ENCODE data around the gene METTL21A.
"Not testable (repeated sequence)": the region's sequence is repeated elsewhere in the genome, so short reads cannot be mapped to it uniquely, and the experiment has no call there.

METTL21A gene

DNA sequence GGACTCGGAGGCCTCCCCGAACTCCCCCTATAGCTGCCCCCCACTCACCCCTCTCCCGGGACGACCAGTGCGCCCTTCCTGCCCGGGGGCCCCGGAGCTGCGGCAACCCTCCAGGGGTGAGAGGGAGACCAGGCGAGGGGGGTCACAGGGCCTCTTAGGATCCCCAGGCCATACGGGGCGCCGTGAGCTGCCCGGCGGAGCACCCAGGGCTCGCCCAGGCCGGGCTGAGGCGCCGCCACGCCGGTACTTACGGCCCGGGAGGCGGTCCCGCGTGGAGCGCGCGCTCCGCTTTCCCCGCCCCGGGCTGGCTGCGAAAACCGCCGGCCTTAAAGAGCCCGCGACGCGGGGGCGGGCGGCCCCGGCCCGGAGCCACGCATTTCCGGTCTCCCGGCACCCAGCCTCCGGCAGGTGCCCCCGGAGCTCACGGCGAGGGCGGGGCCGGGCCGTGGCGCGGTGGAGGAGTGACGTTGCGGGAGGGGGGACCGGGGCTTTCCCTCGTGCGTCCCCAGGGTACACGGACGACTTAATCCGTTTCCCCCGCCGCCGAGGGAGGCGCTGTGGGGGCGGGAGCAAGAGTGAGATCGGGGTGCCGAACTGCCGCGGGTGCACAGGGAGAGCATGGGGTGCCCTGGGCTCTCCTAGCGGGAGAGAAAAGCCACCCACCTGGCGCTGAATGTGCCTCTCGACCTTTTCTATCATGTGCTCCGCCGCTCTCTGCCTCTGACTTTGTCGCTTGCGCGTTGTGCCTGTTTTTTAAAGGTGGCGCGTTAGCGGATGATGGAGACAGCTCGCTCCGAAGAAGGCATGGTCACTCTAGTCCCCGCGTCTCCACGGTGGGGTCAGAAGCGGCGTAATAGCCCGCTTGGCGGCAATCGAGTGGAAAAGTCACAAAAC, at the start of gene METTL21A:
METTL21A (minus strand) TSS at position 381 of the 894 bp plus-strand sequence. CDS start 1,019 bp downstream, outside the sequence.
- DNase-seq = peak; percentile 91

DNA sequence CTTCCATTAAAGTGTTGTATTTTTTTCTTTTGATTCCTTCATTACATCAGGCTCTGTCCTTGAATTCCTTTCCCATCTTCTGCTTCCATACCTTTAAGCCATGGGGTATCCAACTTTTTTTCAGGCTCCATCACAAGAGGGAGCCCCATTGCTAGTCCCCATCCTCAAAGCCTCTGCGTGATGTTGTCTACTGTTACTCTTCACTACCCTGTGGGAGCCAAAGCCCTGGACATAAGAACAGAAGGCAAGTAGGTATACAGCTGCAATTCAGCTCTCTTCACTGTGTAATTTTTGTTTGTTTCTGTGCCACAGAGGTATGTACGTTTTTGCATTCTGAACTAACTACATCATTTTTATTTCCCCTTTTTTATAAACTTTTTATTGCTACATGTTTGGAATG, 49.6 kb upstream of the METTL21A start:
- no peak for DNase-seq

DNA sequence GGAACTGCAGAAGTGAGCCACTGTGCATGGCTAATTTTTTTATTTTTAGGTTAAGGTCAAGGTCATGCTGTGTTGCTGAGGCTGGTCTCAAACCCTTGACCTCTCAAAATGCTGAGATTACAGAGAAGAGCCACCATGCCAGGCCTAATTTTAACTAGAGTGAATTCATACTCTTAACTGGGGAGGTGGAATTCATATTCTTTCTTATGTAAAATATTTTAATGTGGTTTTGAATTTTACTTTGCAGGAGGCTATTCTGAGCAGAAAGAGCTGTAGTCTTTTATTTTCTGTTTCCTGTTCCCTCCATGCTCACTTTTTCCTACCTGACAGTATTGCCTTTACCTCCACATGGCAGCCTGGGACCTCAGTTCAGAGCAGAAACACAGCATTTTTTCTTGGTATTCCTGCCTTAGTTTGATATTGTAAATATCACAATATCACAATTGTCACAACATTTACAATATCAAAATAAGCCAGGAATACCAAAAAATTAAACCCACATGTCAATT, 49.1 kb upstream of the METTL21A start:
- no peak for DNase-seq

DNA sequence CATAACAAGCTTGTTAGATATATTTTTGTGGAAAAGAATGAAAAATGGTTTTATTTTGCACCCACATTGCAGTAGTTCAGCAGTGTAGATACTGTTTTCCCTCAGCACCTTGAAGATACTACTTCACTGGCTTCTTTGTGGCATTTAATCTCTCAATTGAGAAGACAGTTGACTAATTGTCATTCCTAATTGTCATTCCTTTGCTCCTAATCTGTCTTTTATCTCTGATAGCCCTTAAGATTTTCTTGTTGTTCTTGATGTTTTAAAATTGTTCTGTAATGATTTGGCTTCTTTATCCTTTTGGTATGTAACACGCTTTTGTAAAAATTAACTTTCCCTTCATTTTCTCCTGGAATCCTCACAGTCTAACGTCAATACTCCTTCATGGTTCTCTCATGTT, 48.2 kb upstream of the METTL21A start:
- no peak for DNase-seq

DNA sequence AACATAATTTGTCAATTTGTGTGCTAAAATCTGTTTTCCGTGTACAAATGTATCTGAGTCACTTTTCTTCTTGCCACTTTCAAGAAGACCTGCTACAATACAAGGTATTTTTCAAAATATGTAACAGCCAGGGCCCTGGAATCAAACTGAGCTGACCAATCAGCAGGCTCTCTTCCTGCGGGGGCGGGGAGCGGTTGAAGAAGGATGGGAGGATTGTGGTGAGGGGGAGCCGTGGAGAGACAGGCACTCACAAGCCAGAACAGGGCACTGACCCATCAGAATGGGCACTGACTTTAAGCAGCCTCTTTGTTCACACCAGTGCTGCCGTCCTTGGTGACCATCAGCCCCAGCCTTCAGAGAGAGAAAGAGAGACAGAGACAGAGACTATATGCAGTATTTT, 45.7 kb upstream of the METTL21A start:
- DNase-seq = no peak

DNA sequence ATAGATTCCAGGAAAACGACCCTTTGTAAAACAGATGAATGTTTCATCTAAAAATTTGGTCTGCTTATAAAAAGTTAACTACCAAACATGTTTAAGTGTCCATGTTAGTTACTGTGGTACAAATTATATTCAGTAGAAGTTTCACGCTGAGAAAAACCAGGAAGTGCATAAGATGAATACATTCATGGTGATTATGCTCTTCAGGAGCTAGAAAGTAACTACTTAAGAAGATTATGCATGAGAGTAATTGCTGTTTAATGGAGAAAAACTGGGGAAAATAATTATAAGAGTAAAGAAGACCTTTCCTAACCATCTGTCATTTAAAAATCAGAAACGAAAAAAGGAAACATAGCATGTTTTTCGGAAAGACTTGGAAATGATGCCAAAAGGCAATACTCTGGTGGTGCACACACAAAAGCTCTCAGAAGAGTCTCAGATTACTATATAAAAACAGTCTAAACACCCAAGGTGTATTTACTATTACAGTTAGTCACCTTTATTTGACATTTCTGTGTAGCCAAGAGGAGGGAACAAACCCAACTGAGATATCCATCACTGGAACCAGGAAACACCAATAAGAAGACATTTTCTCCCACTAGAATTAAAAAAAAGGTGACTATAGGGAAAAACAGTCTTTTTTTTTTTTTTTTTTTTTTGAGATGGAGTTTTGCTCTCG, 38.8 kb upstream of the METTL21A start:
- no peak for DNase-seq

DNA sequence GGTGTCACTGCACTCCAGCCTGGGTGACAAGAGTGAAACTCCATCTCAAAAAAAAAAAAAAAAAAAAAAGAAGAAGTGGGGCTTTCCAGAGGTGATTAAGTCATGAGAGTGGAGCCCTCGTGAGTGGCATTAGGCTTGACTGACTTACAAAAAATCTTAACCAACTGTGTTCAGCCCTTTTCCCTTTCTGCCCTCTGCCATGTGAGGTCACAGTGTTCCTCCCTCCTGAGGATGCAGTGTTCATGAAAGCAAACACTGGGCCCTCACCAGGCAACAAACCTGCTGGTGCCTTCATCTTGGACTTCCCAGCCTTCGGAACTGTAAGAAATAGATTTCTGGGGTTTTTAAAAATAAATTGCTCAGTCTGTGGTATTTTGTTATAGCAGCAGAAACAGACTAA, 37.0 kb upstream of the METTL21A start:
- no peak for DNase-seq

DNA sequence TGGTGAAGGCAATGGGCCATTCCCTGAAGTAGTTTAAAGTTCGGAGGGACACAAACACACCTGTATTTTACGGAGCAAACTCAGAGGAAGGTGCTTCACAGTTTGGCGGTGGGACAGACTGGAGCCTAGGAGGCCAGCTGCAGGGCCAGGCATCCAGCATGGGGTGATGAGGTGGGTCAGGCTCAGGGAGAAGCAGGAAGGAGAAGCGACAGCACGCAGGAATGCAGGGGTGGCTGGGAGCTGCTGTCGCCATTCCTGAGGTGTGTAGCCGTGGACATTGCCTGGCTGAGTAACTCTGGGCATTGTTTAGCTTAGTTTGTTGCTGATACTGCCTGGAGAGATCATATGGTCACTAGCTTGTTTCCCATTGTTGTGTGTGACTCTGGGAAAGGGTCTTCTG, 35.8 kb upstream of the METTL21A start:
- DNase-seq = no peak

DNA sequence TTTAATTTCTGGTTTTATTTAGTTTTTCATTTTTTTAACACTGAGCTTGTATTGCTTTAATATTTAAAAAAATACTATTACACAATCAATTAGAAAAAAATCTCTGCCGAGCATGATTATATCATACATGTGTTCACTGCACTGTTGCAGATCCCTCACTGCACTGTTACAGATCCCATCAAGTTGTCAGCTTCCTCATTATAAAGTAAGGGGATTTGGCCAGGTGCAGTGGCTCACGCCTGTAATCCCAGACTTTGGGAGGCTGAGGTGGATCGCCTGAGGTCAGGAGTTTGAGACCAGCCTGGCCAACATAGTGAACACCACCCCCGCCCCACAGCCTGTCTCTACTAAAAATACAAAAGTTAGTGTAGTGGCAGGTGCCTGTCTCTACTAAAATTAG, 33.0 kb upstream of the METTL21A start:
- no peak for DNase-seq

DNA sequence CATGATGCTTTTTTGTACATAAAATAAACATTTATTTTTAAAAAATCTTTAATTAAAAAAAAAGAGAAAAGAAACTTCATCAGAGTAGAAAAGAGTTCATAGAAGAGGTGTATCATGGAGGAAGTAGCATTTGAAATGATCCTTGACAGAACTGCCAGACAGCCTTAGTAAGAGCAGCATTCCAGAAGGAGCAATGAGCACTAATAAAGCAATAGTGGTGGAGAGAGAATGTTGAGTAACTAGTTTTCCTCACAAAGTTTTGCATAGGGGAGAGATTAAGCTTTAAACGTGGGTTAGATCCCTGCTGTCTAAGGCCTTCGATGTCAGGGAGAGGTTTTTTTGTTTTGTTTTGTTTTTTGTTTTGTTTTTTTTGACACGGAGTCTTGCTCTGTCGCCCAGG, 29.8 kb upstream of the METTL21A start:
- no peak for DNase-seq

DNA sequence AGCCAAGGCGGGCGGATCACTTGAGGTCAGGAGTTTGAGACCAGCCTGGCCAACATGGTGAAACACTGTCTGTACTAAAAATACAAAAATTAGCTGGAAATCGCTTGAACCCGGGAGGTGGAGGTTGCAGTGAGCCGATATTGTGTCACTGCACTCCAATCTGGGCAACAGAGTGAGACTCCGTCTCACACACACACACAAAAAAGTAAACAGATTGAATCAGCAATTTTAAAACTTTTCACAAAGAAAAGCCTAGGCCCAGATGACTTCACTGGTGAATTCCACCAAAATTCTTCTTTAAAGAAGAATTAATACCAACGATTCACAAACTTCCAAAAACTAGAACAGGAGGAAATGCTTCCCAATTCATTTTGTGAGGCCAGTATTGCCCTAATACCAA, 21.4 kb upstream of the METTL21A start:
- DNase-seq = not testable (repeated sequence)

DNA sequence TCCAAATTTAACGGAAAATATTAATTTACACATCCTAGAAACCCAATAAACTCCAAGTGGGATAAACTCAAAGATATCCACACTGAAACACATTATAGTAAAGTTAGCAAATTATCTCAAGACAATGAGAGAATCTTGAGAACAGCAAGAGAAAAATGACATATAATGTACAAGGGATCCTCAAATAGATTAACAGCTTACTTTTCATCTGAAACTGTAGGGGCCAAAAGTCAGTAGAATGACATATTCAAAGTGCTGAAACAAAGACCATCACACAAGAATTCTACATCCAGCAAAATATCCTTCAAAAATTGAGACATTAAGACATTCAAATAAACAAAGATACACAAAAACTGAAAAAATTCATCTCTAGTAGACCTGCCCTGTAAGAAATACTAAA, 18.7 kb upstream of the METTL21A start:
- no peak for DNase-seq

DNA sequence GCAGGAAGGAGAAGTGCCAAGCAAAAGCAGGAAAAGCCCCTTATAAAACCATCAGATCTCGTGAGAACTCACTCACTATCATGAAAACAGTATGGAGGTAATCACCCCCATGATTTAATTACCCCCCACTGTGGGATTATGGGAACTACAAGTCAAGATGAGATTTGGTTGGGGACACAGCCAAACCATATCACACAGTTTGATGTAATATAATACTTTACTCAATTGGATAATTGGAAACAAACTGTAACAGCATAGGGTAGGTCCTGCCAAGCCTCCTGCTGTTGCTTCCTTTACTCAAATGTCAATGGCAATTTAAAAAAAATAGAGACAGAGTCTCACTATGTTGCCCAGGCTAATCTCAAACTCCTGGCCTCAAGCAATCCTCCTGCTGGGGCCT, 15.5 kb upstream of the METTL21A start:
- peak; percentile 19 for DNase-seq

DNA sequence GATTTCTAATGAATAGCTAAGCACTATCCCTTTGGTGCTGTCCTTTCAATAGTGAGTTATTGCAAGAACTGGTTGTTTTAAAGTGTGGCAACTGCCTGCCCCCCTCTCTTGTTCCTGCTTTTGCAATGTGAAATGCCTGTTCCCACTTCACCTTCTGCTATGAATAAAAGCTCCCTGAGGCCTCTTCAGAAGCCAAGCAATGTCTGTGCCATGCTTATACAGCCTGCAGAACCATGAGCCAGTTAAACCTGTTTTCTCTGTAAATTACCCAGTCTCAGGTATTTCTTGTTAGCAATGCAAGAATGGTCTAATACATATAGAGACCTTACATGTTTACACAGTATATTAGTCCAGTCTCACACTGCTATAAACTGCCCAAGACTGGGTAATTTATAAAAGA, 15.0 kb upstream of the METTL21A start:
- no peak for DNase-seq

DNA sequence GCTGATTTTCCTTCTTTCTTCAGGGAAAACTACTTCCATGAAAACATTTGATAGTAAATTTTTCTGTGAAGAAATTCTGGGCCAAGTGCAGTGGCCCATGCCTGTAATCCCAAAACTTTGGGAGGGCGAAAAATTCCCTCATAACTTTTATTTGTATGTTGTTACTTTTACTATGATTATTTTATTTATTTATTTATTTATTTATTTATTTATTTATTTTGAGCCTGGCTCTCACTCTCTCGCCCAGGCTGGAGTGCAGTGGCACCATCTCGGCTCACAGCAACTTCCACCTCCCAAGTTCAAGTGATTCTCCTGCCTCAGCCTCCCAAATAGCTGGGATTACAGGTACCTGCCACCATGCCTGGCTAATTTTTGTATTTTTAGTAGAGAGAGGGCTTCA, 14.1 kb upstream of the METTL21A start:
- DNase-seq = not testable (repeated sequence)

DNA sequence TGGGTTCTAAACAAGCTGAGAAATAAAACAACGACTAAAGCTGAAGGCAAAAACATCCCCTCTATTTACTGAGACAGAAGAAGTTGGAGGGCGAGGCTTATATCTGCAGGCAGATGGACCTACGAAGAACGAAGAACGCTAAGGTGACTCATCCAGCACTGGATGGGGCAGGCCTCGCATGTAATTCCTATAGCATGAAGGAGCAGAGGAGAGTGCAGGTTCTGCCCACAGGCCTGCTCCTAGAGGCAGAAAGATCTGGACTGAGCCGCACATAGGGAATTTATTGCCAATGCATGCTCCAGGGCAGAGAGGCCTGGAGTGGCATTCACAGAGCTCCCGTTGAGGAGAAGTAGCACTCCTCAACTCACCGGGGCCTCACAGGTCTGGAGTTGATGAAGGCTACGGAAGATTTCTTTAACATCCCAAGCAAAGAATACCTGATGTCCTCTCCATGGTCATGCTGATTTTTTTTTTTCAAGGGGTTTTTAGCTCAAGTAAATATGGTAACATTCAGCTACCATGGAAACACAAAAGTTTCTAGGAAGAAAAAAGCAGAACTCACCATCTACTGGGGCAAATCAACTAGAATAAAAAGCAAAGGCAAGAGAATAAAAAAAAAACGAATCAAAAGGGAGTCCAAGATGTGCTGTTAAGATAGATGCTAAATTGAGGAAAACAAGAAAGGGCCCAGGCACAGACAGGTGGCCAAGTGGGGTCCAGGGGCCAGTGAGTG, 10.4 kb upstream of the METTL21A start:
- no peak for DNase-seq

DNA sequence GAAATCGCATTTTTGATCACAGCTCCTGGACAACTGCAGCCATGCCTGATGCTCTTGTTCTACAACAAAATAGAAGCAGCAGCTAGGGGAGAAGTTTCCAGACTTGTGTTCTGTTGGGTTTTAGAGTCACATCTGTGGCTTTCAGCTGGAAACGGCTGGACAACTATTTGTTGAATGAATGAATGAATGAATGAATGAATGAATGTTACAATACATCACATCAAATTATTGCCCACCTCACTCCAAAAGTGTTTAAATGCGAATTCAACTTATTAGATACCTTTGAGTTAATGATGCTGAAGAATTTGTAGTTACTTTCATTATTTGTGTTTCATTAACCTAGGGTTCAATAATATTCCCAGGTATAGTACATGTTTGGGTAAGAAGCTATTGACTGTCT, 8.5 kb upstream of the METTL21A start:
- DNase-seq = no peak

DNA sequence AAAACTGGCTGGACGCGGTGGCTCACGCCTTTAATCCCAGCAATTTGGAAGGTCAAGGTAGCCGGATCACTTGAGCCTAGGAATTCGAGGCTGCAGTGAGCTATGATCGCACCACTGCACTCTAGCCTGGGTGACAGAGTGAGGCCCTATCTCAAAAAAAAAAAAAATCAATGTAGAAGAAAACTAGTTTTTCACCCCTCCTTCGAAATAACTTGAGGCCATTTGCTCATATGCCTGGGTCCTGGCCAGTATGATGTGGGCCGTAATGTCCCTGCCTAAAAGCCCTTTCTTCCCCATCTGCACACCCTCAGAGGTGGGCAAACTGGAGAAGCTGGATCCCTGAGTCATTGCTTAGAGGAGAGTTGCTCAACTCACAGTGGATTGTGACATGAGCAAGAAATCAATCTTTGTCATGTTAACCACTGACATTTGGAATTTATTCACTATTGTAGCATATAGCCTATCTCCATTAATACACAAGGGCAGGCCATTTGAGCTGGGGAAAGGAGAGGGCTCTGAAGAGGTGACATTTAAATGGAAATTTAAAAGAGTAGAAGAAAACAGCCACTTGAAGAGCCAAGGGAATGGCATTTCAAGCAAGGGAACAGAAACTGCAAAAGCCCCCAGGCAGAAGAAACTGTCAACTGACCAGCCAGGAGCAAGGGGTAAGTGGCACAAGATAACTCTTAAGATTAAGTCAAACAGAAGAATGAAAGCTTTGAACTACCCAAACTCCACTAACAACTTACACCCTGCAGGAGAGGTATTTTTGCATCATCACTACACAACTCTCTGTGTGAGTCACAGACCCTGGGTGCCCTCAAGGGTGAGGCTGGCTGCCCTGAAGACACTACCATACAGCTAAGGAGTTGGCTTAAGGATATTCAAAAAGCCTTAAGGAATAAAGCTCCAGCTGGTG, 7.6 kb upstream of the METTL21A start:
- DNase-seq = no peak

DNA sequence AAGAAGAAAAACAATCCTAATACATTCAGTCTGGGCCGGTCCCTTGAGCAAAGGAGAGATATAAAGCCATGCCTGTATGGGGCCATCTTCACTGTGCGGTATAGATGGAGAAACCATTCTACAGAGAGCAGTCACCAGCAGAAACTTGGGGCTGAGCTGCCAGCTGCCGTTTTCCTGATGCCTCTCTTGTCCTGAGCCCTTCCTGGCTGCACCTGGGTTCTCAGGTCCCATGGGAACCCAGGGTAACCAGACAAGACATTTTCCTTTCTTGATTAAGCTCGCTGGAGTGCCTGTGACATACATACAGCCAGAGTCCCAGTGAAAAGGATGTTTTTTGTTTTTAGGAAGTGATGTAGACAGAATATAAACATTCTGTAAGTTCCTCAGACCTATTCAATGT, 5.3 kb upstream of the METTL21A start:
- peak; percentile 82 for DNase-seq

DNA sequence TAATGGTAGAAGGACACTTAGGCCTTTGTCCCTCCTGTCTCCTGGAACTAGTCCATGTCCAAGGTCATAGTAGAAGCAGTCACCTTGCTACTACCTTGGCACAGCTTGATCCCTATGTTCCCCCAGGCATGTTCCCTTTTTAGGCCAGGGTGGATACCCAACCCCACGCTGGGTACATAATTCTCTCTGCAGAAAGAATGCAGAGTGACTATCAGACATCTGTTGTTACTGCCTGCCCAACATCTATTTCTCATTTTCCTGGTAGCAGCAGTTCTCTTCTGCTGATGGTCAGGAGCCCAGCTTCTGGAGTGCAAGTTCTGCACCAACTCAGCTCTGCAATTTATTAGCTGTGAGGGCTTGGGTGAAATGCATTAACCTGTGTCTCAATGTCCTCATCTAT, 4.4 kb upstream of the METTL21A start:
- DNase-seq = no peak

DNA sequence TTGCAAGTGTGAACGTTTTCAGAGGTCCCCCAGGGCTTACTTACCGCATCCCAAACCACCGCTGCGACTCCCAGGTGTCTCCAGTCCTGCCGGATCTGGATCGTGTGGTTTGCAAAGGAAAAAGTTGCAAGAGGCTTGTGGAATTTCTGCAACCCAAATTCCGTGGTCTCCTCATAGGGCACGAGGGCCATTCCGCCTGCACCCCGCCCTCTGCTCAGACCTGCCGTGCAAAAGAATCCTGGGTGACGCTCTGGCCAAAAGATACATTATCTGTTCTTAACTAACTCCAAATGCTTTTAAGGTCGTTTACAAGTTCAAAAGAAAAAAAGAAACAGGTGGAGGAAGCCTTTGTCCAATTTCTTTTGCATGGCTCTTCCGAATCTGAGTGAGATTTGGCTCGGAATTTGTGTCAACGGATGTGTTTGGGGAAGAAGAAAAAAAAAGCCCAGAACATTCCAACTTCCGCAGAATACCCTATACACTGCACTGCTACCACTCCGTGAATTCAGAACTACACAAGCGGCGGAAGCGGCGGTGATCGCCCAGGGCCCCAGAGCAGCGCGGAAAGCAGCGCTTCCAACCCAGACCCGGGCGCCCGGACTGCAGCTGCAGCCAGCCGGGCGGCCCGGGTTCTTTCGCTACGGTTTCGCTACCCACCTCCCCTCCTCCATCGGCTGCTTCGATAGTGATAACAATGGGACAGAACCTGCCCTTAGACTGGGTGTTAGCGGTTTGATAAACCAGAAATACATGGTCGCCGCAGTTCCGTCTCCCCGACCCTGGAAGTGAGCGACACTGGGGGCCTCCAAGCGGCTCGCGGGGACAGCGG, 795 bp downstream of the METTL21A start:
- DNase-seq = peak; percentile 54
